ENCODE data around the gene APBB2.

The APBB2 gene

DNA sequence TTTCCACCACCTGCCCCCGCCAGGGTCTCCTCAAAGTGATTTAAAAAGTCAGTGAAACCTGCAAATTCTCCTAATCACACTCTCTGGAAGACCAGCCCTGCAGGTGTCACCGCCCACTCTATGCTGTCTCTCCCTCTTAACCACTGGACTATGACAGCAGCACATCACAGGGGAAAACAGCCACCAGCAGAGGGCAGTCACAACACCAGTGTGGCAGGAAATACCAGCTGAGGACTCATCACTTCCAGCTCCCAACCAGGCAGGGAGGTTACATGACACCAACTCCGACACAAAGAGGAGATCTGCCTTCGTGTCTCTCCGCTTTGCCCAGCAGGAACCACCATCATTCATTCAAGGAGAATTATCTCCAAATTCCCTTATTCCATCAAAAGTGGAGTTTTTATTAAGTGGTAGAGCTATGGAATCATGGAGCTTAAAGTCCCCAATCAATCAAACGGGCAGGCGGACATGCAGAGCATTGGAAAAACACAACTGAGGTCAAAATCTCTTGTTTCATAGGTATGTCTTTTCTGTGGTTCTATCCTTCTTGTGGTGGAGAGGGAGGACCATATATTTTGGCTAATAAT is 373.3 kb downstream of the APBB2 start:
- Histone ChIP-seq H3K4me2 (ENCODE audit: low read length) (peak overlapping the region; percentile 74), H3K9me3 (ENCODE audit: control insufficient read depth, insufficient read depth, low read length) (no peaks in the 10 kb centered on the region), H4K20me1 (ENCODE audit: control insufficient read depth, insufficient read depth, low read depth, low read length) (peaks cover 5% of the 10 kb centered on the region; the same call in 1 of the 2 replicates), H3F3A (ENCODE audit: control insufficient read depth, insufficient read depth) (peaks cover 4% of the 10 kb centered on the region), H3K27ac (ENCODE audit: low read depth, low read length) (peak overlapping the region; percentile 44), H3K79me2 (ENCODE audit: control insufficient read depth, low read length) (peaks cover 6% of the 10 kb centered on the region), H3K27me3 (ENCODE audit: control insufficient read depth, low read length) (no peaks in the 10 kb centered on the region), H3K4me1 (ENCODE audit: control insufficient read depth, low read length) (peaks cover 36% of the 10 kb centered on the region), H3K4me3 (ENCODE audit: low read length) (peak overlapping the region; percentile 52), H3K36me3 (ENCODE audit: control insufficient read depth, low read length) (no peaks in the 10 kb centered on the region), H3K9me2 (replicated peaks; ENCODE audit: control insufficient read depth, low read length) (no peaks in the 10 kb centered on the region)
- TF ChIP-seq EZH2phosphoT487 (IDR thresholded peaks at IDR 0.05; ENCODE audit: borderline replicate concordance, low read length): no peak
- TF ChIP-seq, protein P1, sequence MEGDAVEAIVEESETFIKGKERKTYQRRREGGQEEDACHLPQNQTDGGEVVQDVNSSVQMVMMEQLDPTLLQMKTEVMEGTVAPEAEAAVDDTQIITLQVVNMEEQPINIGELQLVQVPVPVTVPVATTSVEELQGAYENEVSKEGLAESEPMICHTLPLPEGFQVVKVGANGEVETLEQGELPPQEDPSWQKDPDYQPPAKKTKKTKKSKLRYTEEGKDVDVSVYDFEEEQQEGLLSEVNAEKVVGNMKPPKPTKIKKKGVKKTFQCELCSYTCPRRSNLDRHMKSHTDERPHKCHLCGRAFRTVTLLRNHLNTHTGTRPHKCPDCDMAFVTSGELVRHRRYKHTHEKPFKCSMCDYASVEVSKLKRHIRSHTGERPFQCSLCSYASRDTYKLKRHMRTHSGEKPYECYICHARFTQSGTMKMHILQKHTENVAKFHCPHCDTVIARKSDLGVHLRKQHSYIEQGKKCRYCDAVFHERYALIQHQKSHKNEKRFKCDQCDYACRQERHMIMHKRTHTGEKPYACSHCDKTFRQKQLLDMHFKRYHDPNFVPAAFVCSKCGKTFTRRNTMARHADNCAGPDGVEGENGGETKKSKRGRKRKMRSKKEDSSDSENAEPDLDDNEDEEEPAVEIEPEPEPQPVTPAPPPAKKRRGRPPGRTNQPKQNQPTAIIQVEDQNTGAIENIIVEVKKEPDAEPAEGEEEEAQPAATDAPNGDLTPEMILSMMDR (IDR thresholded peaks at IDR 0.05; ENCODE audit: low read depth, low read length, poor library complexity, severe bottlenecking): peak; percentile 95

DNA sequence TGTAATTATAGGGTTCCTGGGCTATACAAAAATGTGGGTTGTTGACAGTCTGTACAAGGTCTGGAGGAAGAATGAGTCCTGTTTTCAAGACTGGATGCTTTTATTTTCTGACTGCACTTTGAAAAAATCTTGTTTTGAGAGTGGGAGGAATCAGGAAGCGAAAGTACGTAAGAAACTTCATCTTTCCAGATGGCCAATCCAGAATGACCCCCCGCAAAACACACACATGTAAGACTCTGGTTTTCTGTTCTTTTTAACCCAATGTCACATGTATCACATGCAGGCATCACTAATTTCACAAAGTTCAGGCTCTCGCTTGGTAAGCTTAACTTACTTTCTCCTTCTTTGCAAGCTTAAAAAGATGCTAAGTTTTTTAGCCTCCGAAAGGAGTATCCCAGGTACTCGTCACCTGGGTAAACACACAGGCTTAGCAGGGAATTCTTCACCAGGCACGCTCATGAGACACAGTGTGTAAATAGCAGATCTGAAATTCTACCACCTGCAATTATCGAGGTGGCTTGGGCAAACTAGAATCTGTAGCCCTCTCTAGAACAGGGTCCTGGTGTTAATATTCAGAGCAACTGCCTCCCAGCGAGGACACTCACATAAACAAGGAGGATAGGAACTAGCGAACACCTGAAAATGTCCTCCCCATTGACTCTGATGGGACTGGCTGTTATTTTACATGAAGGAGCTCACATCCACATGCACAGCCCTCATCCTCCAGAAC is 373.9 kb downstream of the APBB2 start:
- TF ChIP-seq, protein P1 (IDR thresholded peaks at IDR 0.05; ENCODE audit: low read depth, low read length, poor library complexity, severe bottlenecking): no peak
- TF ChIP-seq EZH2phosphoT487 (IDR thresholded peaks at IDR 0.05; ENCODE audit: borderline replicate concordance, low read length): no peak
- peak overlapping the region; percentile 52 for H3K4me3 ChIP-seq (ENCODE audit: low read length)
- peaks cover 4% of the 10 kb centered on the region for H3F3A ChIP-seq (ENCODE audit: control insufficient read depth, insufficient read depth)
- peak overlapping the region; percentile 44 for H3K27ac ChIP-seq (ENCODE audit: low read depth, low read length)
- H3K79me2 ChIP-seq (ENCODE audit: control insufficient read depth, low read length): peaks cover 6% of the 10 kb centered on the region
- H3K36me3 ChIP-seq (ENCODE audit: control insufficient read depth, low read length): no peaks in the 10 kb centered on the region
- H3K9me3 ChIP-seq (ENCODE audit: control insufficient read depth, insufficient read depth, low read length): no peaks in the 10 kb centered on the region
- peaks cover 5% of the 10 kb centered on the region; the same call in 1 of the 2 replicates for H4K20me1 ChIP-seq (ENCODE audit: control insufficient read depth, insufficient read depth, low read depth, low read length)
- H3K27me3 ChIP-seq (ENCODE audit: control insufficient read depth, low read length): no peaks in the 10 kb centered on the region
- peak overlapping the region; percentile 74 for H3K4me2 ChIP-seq (ENCODE audit: low read length)
- no peaks in the 10 kb centered on the region for H3K9me2 ChIP-seq (replicated peaks; ENCODE audit: control insufficient read depth, low read length)
- peaks cover 36% of the 10 kb centered on the region for H3K4me1 ChIP-seq (ENCODE audit: control insufficient read depth, low read length)

DNA sequence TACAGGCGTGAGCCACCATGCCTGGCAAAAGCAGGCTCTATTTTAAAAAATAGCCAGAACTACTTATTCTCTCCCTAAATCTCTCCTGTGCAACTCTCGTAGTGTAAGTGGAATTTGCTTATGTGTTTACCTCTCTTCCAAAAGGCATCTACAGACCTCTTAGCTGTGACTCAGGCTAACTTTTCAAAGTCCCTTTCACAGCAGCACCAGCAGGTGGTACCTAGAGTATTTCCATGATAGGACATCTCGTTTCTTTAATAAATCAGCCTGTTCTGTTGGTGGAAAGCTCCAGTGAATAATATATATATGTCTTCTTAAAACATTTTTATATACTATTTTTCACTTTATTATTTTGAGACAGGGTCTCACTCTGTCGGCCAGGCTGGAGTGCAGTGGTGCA is 375.6 kb downstream of the APBB2 start:
- H3K9me3 ChIP-seq (ENCODE audit: control insufficient read depth, insufficient read depth, low read length): no peaks in the 10 kb centered on the region
- H3K79me2 ChIP-seq (ENCODE audit: control insufficient read depth, low read length): peaks cover 6% of the 10 kb centered on the region
- no peak overlapping the region for H3K4me3 ChIP-seq (ENCODE audit: low read length)
- no peaks in the 10 kb centered on the region for H3K36me3 ChIP-seq (ENCODE audit: control insufficient read depth, low read length)
- H4K20me1 ChIP-seq (ENCODE audit: control insufficient read depth, insufficient read depth, low read depth, low read length): peaks cover 5% of the 10 kb centered on the region; the same call in 1 of the 2 replicates
- no peak overlapping the region for H3K27ac ChIP-seq (ENCODE audit: low read depth, low read length)
- no peak overlapping the region for H3K4me2 ChIP-seq (ENCODE audit: low read length)
- no peaks in the 10 kb centered on the region for H3K27me3 ChIP-seq (ENCODE audit: control insufficient read depth, low read length)
- TF ChIP-seq, protein P1 (IDR thresholded peaks at IDR 0.05; ENCODE audit: low read depth, low read length, poor library complexity, severe bottlenecking): no peak
- TF ChIP-seq EZH2phosphoT487 (IDR thresholded peaks at IDR 0.05; ENCODE audit: borderline replicate concordance, low read length): no peak
- H3K4me1 ChIP-seq (ENCODE audit: control insufficient read depth, low read length): peaks cover 36% of the 10 kb centered on the region
- peaks cover 4% of the 10 kb centered on the region for H3F3A ChIP-seq (ENCODE audit: control insufficient read depth, insufficient read depth)
- no peaks in the 10 kb centered on the region for H3K9me2 ChIP-seq (replicated peaks; ENCODE audit: control insufficient read depth, low read length)

Data from DOHH2 (cell line).